H7 (cell line): ENCODE measurements around the gene TUBB8. TPM values are rescaled to one million over a fixed set of nuclear protein-coding genes. Genes with fewer than 3 reads are reported as not detected.
A peak's percentile ranks its signal among the peaks of the same experiment; 100 is the strongest.
"Not testable (repeated sequence)": the region's sequence is repeated elsewhere in the genome, so short reads cannot be mapped to it uniquely, and the experiment has no call there.

Experiments used
- DNase-seq: peaks from one replicate; pipeline ENCODE4 v3.0.0; 2012
- H3K27me3 ChIP-seq: 2 replicates; pipeline ENCODE4 v1.6.0; 2011; ENCODE audit warnings: mild to moderate bottlenecking, low read length; ENCODE audit not compliant: control insufficient read depth, insufficient read depth
- H3K36me3 ChIP-seq: replicated peaks from 2 replicates; pipeline ENCODE4 v1.5.1; 2011; ENCODE audit warnings: low read length; ENCODE audit not compliant: control insufficient read depth, insufficient read depth
- H3K4me3 ChIP-seq: 2 replicates; pipeline ENCODE4 v1.5.1; 2011; ENCODE audit warnings: low read depth, mild to moderate bottlenecking, control low read depth, low read length, moderate library complexity; ENCODE audit not compliant: insufficient read depth
- total RNA-seq: library from RNA; depleted of rRNA; stranded (reverse); fragments of >200 nt; shearing (Covaris generic); gene quantifications from 2 replicates; pipeline ENCODE4 v1.2.3, GENCODE V29; 2014

Gene TUBB8
- total RNA-seq, 1 experiment from 2014 or later: 2.5 TPM

DNA sequence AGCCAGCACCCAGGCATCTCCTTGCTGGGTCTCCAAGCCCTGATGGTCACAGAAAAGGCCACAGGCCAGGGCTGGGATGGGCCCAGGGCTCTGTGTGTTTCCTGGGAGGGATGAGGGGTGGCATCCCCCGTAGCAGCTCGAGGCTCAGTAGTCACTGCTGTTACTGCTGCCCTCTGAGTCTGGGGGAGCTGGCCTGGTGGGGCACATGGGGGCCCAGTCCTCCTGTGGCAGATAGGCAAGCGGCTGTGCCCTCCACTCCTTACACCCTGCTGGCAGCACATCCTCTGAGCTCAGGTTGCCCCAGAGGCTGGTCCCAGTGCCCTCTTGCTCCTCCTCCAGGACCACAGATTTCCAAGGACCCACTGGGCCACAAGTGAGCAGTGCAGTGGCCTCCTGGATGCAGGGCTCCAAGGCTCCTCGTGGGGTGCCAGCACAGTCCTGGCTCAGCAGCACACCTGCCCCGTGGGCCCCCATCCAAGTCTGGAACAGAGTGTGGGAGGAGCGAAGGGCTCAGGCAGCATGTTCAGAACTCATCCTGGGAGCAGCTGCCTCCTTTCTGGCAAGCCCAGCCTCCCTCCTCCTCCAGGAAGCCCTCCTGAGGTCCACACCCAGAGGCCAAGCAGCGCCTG is 31.5 kb upstream of the TUBB8 start:
- Histone ChIP-seq H3K27me3 (peaks cover 3% of the 10 kb centered on the region; the same call in 1 of the 2 replicates), H3K36me3 (no peaks in the 10 kb centered on the region), H3K4me3 (no peak overlapping the region)
- DNase-seq: peak; percentile 13

DNA sequence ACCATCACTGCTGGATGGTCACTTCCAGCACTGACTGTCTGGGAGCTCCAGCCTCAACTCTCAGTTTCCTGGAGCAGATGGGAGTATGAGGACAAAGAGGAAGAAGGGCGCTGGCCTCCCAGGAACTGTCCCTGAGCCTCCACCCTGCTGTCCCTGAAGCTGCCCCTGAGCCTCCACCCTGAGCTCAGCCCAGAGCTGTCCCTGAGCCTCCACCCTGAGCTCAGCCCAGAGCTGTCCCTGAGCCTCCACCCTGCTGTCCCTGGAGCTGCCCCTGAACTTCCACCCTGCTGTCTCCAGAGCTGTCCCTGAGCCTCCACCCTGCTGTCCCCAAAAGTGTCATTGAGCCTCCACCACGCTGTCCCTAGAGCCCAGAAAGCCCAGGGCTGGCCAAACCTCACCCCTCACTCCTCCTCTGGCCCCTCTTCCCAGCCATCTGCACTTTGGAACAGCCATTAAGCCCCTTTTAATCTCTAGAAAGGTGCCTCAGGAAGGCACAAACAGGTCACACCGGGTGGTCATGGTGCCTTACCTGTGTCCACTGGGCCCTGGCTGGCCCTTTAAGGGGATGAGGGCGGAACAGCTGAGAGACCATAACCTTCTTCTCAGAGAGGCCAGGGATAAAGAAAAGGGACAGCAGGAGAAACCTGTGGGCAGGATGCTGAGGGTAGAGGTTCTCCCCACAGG is 30.6 kb upstream of the TUBB8 start:
- peaks cover 3% of the 10 kb centered on the region; the same call in 1 of the 2 replicates for H3K27me3 ChIP-seq
- no peaks in the 10 kb centered on the region for H3K36me3 ChIP-seq
- no peak overlapping the region for H3K4me3 ChIP-seq

DNA sequence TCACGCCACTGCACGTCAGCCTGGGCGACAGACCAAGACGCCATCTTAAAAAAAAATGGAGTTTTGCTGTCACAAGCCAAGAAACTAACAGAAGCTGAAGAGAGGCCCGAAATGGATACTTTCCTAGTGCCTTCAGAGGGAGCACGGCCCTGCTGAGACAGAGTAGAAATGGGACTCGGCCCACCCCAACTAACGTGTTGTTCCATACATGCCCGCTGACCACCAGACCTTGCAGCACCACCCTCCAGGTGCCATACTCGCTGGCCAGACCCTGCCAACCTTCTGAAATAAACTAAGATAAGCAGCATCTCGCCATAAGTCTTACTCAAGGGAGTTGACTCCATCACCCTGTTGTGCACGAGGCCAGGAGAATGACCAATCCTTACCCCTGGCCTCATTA is 29.5 kb upstream of the TUBB8 start:
- peaks cover 6% of the 10 kb centered on the region for H3K27me3 ChIP-seq

More for the DNA sequence above, 30.6 kb upstream of the TUBB8 start:
- no peak for DNase-seq

DNA sequence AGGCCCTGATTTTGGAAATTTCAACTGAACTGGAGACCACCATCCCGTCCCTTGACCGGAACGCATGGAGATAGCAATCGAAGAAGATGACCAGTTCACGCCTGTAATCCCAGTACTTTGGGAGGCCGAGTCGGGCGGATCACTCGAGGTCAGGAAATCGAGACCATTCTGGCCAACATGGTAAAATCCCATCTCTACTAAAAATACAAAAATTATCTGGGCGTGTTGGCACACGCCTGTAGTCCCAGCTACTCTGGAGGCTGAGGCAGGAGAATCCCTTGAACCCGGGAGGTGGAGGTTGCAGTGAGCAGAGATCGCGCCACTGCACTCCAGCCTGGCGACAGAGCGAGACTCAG is 25.1 kb upstream of the TUBB8 start:
- H3K36me3 ChIP-seq, DNase-seq, H3K4me3 ChIP-seq, H3K27me3 ChIP-seq: not testable (repeated sequence)

More for the DNA sequence above, 29.5 kb upstream of the TUBB8 start:
- DNase-seq: no peak
- no peaks in the 10 kb centered on the region for H3K36me3 ChIP-seq
- no peak overlapping the region for H3K4me3 ChIP-seq

DNA sequence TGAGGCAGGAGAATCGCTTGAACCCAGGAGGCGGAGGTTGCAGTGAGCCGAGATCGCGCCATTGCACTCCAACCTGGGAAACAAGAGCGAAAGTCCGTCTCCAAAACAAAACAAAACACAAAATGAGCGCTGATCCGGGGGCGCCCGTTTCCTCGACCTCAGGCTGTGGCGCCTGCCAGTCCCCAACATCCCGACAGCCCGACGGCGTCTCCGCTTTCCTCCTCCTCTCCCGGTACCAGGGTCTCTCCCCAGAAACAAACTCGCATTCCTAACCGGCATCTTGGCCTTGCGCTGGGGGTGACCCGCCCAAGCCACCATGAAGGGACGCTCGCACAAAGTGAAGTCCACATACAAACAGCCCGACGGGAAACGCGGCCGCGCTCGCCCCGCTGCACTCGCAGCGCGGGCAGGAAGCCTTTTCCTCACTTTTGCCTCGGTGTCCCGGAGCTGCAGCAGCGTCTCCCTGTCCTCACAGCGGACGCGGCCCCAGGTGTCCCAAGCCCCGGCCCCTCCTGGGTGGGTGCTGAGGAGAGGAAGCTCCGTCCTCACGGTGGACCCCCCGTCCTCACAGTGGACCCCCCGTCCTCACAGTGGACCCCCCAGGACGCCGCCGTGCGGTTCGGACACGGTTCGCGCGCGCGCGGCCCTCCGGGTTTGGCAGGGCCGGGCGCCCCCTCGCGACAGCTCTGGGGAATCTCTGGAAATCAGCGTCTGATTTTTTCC is 24.6 kb upstream of the TUBB8 start:
- H3K4me3 ChIP-seq: peak overlapping the region; percentile 63
- H3K36me3 ChIP-seq, H3K27me3 ChIP-seq: not testable (repeated sequence)
- peak; percentile 77 for DNase-seq

DNA sequence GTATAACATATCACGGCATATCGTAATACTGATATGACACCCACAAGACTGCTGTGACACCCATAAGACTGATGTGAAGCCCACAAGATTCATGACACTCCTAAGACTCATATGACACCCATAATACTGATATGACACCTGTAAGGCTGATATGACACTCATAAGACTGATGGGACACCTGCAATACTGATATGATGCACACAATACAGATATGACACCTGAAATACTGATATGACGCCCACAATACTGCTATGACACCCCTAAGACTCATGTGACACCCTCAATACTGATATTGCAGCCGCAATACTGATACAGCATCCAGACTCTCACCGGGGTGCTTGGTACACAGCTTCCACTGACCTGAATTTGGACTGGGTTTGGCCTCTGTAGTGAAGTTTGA is 19.1 kb upstream of the TUBB8 start:
- DNase-seq, H3K27me3 ChIP-seq, H3K4me3 ChIP-seq, H3K36me3 ChIP-seq: not testable (repeated sequence)

DNA sequence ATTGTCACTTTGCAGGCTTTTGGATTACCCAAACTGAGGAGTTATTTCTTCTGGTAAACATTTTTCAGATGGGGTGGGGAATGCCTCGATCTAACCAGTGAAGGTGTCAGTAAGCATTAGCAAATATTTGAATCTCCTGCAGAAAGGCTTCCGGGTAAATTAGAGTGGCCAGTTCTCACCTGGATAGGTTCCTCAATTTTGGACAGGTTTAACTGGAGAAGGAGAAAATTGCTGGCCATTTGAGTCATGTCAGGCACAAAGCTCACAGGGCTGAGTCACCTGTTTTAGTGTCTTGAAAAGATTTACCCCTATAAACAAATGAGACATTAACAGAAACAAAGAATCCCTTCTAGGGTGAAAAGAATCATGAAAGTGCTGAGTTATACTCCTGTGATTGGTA is 830 bp upstream of the TUBB8 start:
- H3K4me3 ChIP-seq, H3K36me3 ChIP-seq, H3K27me3 ChIP-seq, DNase-seq: not testable (repeated sequence)

DNA sequence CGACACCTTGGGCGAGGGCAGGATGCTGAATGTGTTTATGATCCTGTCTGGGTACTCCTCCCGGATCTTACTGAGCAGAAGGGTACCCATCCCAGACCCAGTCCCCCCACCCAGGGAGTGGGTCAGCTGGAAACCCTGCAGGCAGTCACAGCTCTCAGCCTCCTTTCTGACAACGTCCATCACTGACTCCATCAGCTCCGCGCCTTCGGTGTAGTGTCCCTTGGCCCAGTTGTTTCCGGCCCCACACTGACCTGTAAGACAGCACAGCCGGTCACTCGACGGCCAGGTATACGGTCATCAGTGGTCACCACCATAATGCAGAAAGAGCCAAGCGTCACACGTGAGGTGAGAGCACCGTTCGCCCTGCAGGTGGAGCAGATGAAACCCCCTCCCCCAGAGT is 1.2 kb downstream of the TUBB8 start:
- not testable (repeated sequence) for H3K36me3 ChIP-seq, H3K4me3 ChIP-seq, DNase-seq, H3K27me3 ChIP-seq

DNA sequence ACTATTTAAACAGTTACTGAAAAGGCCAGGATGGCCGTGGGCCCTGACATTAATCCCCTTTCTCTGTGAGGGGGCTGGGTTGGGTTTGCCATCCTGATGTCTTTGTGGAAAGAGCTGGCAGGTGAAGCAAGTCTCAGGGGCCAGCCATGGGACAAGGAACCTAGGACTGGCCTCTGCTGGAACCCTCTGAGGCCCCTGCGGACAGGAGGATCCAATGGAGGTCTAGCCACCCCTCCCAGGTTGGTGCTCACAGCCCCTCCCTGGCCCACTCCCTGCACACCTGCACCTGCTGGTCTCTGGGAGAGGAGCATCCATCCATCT is 35.8 kb downstream of the TUBB8 start:
- not testable (repeated sequence) for DNase-seq, H3K4me3 ChIP-seq, H3K36me3 ChIP-seq, H3K27me3 ChIP-seq

DNA sequence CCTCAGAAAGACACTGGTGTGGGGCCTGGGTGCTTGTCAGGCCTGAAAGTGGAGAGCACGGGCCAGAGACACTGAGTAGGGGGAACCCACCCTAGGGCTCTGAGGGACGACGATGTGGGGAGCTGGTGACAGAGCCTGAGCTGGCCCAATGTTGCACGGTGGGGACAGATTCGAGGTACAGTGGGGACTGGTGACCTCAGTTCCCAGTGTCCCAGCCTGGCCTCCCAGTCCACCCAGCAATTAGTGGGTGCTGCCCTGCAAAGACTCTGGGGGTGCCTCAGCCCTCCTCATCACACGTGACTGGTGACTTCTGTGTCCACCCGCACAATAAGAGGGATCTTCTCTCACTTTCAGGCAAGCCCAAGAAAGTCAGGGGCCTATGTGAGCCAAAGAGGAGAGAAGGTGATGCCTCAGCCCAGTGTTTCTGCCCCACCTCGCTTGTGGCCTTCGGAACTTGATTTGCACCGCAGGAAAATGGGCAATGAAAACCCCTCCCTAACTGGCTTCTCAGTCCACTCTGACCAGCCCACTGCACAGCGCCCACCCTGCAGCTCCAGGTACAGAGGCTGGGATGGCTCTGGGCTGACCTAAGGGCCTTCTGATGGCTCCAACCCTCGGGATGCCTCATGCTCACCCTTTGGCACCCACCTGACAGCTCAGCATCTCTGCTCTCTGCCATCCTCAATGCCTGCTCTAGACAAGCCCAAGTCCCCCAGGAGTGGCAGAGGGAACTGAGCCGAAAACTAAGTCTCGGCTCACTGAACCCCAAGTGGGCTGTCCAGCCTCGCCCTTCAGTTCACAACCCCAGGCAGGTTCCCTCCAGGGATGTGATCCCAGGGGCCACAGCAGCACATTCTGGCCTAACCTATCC is 36.4 kb downstream of the TUBB8 start:
- not testable (repeated sequence) for H3K27me3 ChIP-seq, DNase-seq, H3K4me3 ChIP-seq, H3K36me3 ChIP-seq

DNA sequence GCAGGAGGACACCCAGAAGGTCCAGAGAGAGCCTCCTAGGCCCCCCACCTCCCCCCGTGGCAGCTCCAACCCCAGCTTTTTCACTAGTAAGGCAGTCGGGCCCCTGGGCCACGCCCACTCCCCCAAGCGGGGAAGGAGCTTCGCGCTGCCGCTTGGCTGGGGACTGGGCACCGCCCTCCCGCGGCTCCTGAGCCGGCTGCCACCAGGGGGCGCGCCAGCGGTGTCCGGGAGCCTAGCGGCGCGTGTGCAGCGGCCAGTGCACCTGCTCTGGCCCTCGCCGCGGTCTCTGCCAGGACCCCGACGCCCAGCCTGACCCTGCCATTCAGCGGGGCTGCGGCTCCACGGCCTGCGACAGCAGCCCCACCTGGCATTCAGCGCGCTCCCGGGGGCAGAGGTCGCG is 37.8 kb downstream of the TUBB8 start:
- not testable (repeated sequence) for H3K27me3 ChIP-seq, H3K4me3 ChIP-seq, H3K36me3 ChIP-seq, DNase-seq

DNA sequence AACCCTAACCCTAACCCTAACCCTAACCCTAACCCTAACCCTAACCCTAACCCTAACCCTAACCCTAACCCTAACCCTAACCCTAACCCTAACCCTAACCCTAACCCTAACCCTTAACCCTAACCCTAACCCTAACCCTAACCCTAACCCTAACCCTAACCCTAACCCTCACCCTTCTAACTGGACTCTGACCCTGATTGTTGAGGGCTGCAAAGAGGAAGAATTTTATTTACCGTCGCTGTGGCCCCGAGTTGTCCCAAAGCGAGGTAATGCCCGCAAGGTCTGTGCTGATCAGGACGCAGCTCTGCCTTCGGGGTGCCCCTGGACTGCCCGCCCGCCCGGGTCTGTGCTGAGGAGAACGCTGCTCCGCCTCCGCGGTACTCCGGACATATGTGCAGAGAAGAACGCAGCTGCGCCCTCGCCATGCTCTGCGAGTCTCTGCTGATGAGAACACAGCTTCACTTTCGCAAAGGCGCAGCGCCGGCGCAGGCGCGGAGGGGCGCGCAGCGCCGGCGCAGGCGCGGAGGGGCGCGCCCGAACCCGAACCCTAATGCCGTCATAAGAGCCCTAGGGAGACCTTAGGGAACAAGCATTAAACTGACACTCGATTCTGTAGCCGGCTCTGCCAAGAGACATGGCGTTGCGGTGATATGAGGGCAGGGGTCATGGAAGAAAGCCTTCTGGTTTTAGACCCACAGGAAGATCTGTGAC is 38.7 kb downstream of the TUBB8 start:
- not testable (repeated sequence) for H3K4me3 ChIP-seq, DNase-seq, H3K27me3 ChIP-seq, H3K36me3 ChIP-seq
